Activated CD4-positive, CD25-positive, alpha-beta regulatory T cell (primary cell): ENCODE measurements around the gene SLC6A5.
"Not testable (repeated sequence)": the region's sequence is repeated elsewhere in the genome, so short reads cannot be mapped to it uniquely, and the experiment has no call there.

ENCODE experiments used
- DNase-seq, 4 experiments: peaks; one replicate each; lab custom pipeline; 2025; lab: John Stamatoyannopoulos, UW

SLC6A5 gene

GRCh38 chr11:20599221-20600019, at the start of gene SLC6A5:
Gene SLC6A5 (plus strand): TSS chr11:20599608. CDS start chr11:20599673, 65 bp downstream.
- no peak for DNase-seq

GRCh38 chr11:20551096-20551495, 48.3 kb upstream of the SLC6A5 start:
- no peak for DNase-seq

GRCh38 chr11:20555783-20556182, 43.6 kb upstream of the SLC6A5 start:
- no peak for DNase-seq

GRCh38 chr11:20556396-20556795, 43.0 kb upstream of the SLC6A5 start:
- DNase-seq = not testable (repeated sequence)

GRCh38 chr11:20558741-20559140, 40.7 kb upstream of the SLC6A5 start:
- no peak for DNase-seq

- DNase-seq = no peak
Measured at GRCh38 chr11:20559523-20560300, 39.7 kb upstream of the SLC6A5 start.

GRCh38 chr11:20561915-20562314, 37.5 kb upstream of the SLC6A5 start:
- no peak for DNase-seq

GRCh38 chr11:20563866-20564265, 35.5 kb upstream of the SLC6A5 start:
- DNase-seq = no peak

GRCh38 chr11:20564846-20565635, 34.4 kb upstream of the SLC6A5 start:
- DNase-seq = no peak

GRCh38 chr11:20566115-20566514, 33.3 kb upstream of the SLC6A5 start:
- DNase-seq = not testable (repeated sequence)

- no peak for DNase-seq
Measured at GRCh38 chr11:20566591-20567434, 32.6 kb upstream of the SLC6A5 start.

- not testable (repeated sequence) for DNase-seq
Measured at GRCh38 chr11:20579725-20580124, 19.7 kb upstream of the SLC6A5 start.

GRCh38 chr11:20583201-20583600, 16.2 kb upstream of the SLC6A5 start:
- DNase-seq = no peak

- no peak for DNase-seq
Measured at GRCh38 chr11:20584093-20584774, 15.2 kb upstream of the SLC6A5 start.

GRCh38 chr11:20589796-20590195, 9.6 kb upstream of the SLC6A5 start:
- DNase-seq = no peak

- no peak for DNase-seq
Measured at GRCh38 chr11:20590381-20590780, 9.0 kb upstream of the SLC6A5 start.

- DNase-seq = no peak
Measured at GRCh38 chr11:20592741-20593140, 6.7 kb upstream of the SLC6A5 start.

- DNase-seq = no peak
Measured at GRCh38 chr11:20594274-20595061, 4.9 kb upstream of the SLC6A5 start.

- no peak for DNase-seq
Measured at GRCh38 chr11:20595101-20595500, 4.3 kb upstream of the SLC6A5 start.
